Fibroblast of villous mesenchyme (primary cell): Measurements from ENCODE around the gene CLASP1. TPM values are rescaled to one million over a fixed set of nuclear protein-coding genes. Genes with fewer than 3 reads are reported as not detected.

Experiments
- DNase-seq: peaks from one replicate; pipeline ENCODE4 v3.0.0-alpha.2; 2010; ENCODE audit warnings: low read depth
- H3K4me3 ChIP-seq: 2 replicates; pipeline ENCODE4 v1.5.1; 2011; ENCODE audit warnings: low read depth, mild to moderate bottlenecking, low read length
- total RNA-seq: library from RNA; depleted of rRNA; stranded (reverse); fragments of >200 nt; gene quantifications from 2 replicates; pipeline ENCODE4 v1.2.3, GENCODE V29; 2012
- TF ChIP-seq, protein P1 (sequence below): IDR thresholded peaks from 2 replicates; pipeline ENCODE4 v1.5.1; 2012; ENCODE audit warnings: low read depth, mild to moderate bottlenecking, low read length; ENCODE audit not compliant: insufficient read depth

Gene CLASP1
- total RNA-seq, 1 donor: 58.3 TPM

DNA sequence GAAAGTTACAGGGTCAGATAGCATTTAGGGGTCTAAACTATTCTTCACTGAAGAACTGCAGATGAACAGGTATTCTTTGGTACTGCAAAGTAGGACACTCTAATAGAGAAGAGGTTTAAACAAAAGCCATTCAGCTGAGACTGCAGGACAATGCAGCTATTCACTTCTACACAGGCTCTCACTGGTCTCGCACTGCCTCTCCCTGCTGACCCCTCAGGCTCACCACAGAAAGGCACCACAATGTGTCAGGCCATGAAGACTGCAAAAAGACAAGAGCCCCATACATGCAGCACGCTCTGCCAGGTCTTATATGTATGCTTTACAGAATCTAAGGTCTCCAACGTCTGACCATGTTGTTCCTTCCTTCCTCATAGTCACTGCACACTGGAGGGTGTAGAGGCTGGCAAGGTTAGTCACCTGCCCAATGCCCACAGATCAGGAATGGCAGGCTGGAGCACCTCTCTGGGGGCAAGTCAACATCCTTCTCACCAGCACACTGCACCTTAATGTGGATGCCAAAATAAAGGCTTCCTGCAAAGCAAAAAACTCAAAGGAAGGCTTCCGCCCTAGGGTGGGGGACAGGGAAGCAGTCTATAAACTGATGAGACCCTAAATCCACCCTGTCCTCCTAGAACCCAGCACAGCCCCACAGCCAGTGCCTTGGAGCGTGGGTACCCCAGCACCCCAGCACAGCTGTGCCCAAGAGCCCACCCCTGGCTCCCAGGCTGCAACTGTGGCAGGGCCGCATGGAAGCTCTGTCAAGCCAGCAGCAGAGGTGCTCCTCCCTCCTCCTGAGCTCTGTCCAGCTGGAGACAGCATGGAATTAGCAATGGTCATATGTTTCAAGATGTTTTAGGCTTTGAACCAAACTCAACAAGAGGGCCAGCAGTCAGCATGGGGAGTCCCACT lies 129.3 kb downstream of the CLASP1 start:
- no peak overlapping the region for H3K4me3 ChIP-seq
- TF ChIP-seq, protein P1, sequence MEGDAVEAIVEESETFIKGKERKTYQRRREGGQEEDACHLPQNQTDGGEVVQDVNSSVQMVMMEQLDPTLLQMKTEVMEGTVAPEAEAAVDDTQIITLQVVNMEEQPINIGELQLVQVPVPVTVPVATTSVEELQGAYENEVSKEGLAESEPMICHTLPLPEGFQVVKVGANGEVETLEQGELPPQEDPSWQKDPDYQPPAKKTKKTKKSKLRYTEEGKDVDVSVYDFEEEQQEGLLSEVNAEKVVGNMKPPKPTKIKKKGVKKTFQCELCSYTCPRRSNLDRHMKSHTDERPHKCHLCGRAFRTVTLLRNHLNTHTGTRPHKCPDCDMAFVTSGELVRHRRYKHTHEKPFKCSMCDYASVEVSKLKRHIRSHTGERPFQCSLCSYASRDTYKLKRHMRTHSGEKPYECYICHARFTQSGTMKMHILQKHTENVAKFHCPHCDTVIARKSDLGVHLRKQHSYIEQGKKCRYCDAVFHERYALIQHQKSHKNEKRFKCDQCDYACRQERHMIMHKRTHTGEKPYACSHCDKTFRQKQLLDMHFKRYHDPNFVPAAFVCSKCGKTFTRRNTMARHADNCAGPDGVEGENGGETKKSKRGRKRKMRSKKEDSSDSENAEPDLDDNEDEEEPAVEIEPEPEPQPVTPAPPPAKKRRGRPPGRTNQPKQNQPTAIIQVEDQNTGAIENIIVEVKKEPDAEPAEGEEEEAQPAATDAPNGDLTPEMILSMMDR: no peak
- DNase-seq: no peak

DNA sequence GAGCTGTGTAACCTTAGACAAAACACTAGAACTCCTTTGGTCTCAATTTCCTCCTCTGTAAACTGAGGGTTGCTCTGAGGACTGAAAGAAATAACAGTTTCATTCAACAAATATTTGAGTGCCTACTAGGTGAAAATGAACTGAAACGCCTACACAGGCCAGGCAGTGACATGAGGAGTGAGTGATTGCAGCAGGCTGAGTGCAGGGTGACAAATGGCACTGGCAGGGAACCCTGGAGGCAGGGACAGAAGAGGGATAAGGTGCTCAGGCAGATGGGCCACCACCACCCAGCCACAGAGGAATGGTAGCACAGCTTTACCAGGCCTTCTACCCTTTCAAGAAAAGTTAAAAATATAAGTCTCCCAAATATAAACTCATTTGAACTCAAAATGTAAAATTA lies 130.1 kb downstream of the CLASP1 start:
- TF ChIP-seq, protein P1: no peak
- no peak overlapping the region for H3K4me3 ChIP-seq
- no peak for DNase-seq

DNA sequence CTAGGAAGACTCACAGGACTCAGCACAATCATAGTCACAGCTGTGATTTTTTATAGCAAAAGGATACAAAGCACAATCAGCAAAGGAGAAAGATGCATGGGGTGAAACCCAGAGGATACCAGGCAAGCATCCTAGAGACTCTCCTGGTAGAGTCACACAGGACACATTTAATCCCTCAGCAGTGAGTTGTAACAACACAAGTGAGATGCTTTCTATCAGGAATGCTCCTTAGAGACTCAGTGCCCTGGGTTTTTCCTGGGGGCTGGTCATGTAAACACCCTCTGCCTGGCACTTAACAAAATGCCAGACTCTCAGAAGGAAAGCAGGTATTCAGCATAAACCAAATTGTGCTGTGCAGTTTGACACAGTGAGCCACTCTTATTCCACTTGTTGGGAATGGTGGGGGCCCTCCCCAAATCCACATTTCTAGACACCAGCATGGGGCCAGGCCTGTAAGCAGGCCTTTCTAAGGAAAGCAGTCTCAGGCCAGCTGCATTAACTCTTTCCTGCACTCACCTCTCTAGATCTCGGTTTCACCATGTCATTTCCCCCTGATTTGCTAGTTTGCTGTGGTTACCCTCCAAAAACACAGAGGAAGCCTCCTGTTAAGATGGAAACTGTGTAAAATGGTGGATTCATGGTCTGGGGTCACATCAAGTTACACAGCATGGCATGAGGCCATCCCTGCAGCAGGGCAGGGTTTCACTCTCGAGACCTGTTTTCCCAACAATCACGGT lies 135.5 kb downstream of the CLASP1 start:
- DNase-seq: no peak
- TF ChIP-seq, protein P1: no peak
- no peak overlapping the region for H3K4me3 ChIP-seq

DNA sequence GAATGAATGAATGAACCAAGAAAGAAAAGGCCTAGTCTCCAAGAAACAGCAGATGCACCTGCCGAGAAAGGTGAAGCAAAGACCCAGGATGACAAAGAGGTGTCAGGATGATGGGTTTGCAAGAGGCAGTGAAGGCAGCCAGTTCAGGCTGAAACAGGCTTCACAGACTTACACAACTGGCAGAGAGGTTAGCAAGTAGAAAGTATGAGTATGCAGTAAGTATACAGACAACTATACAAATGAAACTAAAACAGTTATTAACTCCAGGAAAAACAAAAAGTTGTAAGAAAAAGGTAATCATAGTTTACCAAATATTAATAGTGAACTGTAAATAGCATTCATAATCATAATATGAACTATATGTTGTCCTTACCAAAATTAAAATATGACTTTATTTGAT lies 138.4 kb downstream of the CLASP1 start:
- TF ChIP-seq, protein P1: no peak
- no peak for DNase-seq
- H3K4me3 ChIP-seq: no peak overlapping the region

DNA sequence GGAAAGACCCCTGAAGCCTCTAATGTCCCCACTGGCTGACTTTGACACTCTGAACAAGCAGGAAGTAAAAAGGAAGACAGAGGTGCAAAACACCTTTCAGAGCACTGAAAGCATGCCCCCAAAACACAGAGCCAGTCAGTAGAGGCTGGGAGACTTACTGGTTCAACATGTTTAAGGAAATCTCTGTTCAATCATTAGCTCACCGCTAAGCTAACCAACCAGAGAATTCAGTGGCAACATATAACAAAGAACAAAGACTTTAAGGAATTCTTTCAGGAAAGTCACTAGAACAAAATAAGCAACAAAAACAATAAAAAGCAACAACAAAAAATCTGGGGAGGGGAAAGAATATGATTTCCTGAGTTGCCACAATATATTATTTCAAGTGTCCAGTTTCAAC lies 142.6 kb downstream of the CLASP1 start:
- no peak for DNase-seq
- TF ChIP-seq, protein P1: no peak
- no peak overlapping the region for H3K4me3 ChIP-seq

DNA sequence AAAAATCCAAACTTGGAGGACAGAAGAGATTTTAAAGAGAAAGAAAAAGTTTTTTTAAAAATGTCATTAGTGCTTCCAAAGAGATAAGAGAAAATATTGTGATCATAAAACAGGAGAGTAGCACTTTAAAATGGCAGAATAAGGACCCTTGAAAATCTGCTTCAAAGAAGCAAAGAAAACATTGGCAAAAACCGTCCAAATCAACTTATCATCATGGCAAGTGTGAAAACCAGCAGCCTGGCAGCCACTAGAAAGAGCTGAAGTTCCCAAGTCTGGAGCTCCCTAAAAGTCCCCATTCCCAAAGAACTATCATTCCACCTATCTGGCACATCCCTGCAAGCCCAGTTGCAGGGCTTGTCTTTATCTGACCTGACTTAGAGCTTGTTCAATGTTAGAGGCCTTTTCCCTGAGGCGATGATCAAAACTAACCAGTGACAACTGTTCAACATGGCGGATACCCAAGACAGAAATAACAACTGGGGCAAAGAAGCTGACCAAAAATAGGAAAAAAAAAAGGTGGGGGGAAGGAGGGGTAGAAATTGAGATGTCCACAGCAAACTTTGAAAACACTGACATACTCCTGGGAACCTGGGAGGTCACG lies 143.2 kb downstream of the CLASP1 start:
- TF ChIP-seq, protein P1: no peak
- DNase-seq: no peak

More for the DNA sequence above, 143.2 kb downstream of the CLASP1 start:
- H3K4me3 ChIP-seq: no peak overlapping the region
